Vagina (tissue), 2 donors: Measurements from ENCODE around the gene CHEK1.

Experiments
- POLR2AphosphoS5 ChIP-seq, 2 donors: sonication (generic); formaldehyde crosslinking; IDR thresholded peaks; one replicate each; pipeline ENCODE4 v1.9.0; 2017; ENCODE audit warnings: antibody characterized with exemption in 2 of 2, mild to moderate bottlenecking in 2 of 2, low read depth in 1 of 2; ENCODE audit not compliant: insufficient read depth in 1 of 2
- TF ChIP-seq, protein P1 (sequence below), 3 experiments: fragments of 450-650 bp in 2 of 3; fragments of 200-600 bp in 1 of 3; sonication (generic) in 1 of 3; IDR thresholded peaks; one replicate each; pipeline ENCODE4 v1.5.1; 2017 to 2019; ENCODE audit warnings: antibody characterized with exemption in 3 of 3, mild to moderate bottlenecking in 2 of 3, moderate library complexity in 2 of 3

DNA sequence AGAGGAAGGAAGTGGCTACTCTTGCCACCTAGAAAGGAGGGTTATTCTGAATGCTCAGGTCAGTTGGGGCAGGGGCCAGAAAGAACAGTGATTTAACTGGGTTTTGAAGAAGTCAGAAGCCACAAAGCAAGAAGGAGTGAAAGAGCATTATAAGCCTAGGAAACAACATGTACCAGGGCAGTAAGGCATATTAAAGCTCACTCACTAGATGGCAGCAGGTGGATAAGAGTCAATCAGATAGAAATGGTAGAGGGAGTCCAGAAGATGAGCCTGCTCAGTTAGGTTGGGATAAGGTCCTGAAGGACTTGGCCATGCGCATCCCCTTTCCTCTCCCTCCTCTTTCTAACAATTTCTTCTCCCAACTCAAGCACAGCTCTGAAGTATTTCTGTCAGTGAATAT, 99.2 kb downstream of the CHEK1 start:
- TF ChIP-seq, protein P1, sequence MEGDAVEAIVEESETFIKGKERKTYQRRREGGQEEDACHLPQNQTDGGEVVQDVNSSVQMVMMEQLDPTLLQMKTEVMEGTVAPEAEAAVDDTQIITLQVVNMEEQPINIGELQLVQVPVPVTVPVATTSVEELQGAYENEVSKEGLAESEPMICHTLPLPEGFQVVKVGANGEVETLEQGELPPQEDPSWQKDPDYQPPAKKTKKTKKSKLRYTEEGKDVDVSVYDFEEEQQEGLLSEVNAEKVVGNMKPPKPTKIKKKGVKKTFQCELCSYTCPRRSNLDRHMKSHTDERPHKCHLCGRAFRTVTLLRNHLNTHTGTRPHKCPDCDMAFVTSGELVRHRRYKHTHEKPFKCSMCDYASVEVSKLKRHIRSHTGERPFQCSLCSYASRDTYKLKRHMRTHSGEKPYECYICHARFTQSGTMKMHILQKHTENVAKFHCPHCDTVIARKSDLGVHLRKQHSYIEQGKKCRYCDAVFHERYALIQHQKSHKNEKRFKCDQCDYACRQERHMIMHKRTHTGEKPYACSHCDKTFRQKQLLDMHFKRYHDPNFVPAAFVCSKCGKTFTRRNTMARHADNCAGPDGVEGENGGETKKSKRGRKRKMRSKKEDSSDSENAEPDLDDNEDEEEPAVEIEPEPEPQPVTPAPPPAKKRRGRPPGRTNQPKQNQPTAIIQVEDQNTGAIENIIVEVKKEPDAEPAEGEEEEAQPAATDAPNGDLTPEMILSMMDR (IDR thresholded peaks at IDR 0.05), result no peak
- TF ChIP-seq POLR2AphosphoS5 (IDR thresholded peaks at IDR 0.05; ENCODE audit: insufficient read depth in 1 of 2, low read depth in 1 of 2), result no peak
